ENCODE measurements around the gene TMCO1. TPM values are rescaled to one million over a fixed set of nuclear protein-coding genes. Genes with fewer than 3 reads are reported as not detected.
"Not testable (repeated sequence)": the region's sequence is repeated elsewhere in the genome, so short reads cannot be mapped to it uniquely, and the experiment has no call there.

TMCO1 gene
- total RNA-seq, 1 experiment from 2014 or later: 116 TPM

- Histone ChIP-seq H3K4me3 (ENCODE audit: low read depth, low read length, poor library complexity, severe bottlenecking) (no peak overlapping the region), H3K9me3 (ENCODE audit: low read depth, low read length, poor library complexity, severe bottlenecking) (no peaks in the 10 kb centered on the region), H3K27ac (ENCODE audit: low read depth, low read length, poor library complexity, severe bottlenecking) (no peak overlapping the region), H3K4me1 (ENCODE audit: insufficient read depth, low read length, poor library complexity, severe bottlenecking) (no peaks in the 10 kb centered on the region), H3K27me3 (replicated peaks; ENCODE audit: insufficient read depth, low read depth, low read length, poor library complexity) (no peaks in the 10 kb centered on the region), H3K36me3 (ENCODE audit: insufficient read depth, low read length, poor library complexity, severe bottlenecking) (peaks cover 17% of the 10 kb centered on the region)
- intact Hi-C loops (cut with micrococcal nuclease; ENCODE audit: unreplicated experiment): no loop called here
- no peak for TF ChIP-seq CTCF (conservative IDR thresholded peaks at IDR 0.05; ENCODE audit: low read depth, low read length)
- no peak for TF ChIP-seq EZH2 (IDR thresholded peaks at IDR 0.05; ENCODE audit: borderline replicate concordance, low read depth, low read length, poor library complexity, severe bottlenecking)
- no peak for DNase-seq (ENCODE audit: low spot score)
- ChIA-PET CTCF (no interaction called here), POLR2A (ENCODE audit: low non-redundant PET) (no interaction called here)
- no TSS peak for BruUV-seq (replicated peaks)
These were observed 14.7 kb downstream of the TMCO1 start for GRCh38 chr1:165753934-165754333.

GRCh38 chr1:165748550-165748949 lies 20.1 kb downstream of the TMCO1 start:
- ChIA-PET CTCF (no interaction called here), POLR2A (ENCODE audit: low non-redundant PET) (no interaction called here)
- TF ChIP-seq CTCF (conservative IDR thresholded peaks at IDR 0.05; ENCODE audit: low read depth, low read length): no peak
- Histone ChIP-seq H3K27ac (ENCODE audit: low read depth, low read length, poor library complexity, severe bottlenecking) (no peak overlapping the region), H3K4me3 (ENCODE audit: low read depth, low read length, poor library complexity, severe bottlenecking) (no peak overlapping the region), H3K36me3 (ENCODE audit: insufficient read depth, low read length, poor library complexity, severe bottlenecking) (peaks cover 9% of the 10 kb centered on the region), H3K4me1 (ENCODE audit: insufficient read depth, low read length, poor library complexity, severe bottlenecking) (no peaks in the 10 kb centered on the region), H3K27me3 (replicated peaks; ENCODE audit: insufficient read depth, low read depth, low read length, poor library complexity) (no peaks in the 10 kb centered on the region), H3K9me3 (ENCODE audit: low read depth, low read length, poor library complexity, severe bottlenecking) (no peaks in the 10 kb centered on the region)
- BruUV-seq (replicated peaks): no TSS peak
- intact Hi-C loops (cut with micrococcal nuclease; ENCODE audit: unreplicated experiment): no loop called here
- DNase-seq (ENCODE audit: low spot score): no peak

- intact Hi-C loops (cut with micrococcal nuclease; ENCODE audit: unreplicated experiment): no loop called here
- CTCF ChIA-PET: no interaction called here
- TF ChIP-seq EZH2 (IDR thresholded peaks at IDR 0.05; ENCODE audit: borderline replicate concordance, low read depth, low read length, poor library complexity, severe bottlenecking): no peak
- TF ChIP-seq CTCF (conservative IDR thresholded peaks at IDR 0.05; ENCODE audit: low read depth, low read length): no peak
These were observed 20.8 kb downstream of the TMCO1 start for GRCh38 chr1:165747632-165748447.

DNA sequence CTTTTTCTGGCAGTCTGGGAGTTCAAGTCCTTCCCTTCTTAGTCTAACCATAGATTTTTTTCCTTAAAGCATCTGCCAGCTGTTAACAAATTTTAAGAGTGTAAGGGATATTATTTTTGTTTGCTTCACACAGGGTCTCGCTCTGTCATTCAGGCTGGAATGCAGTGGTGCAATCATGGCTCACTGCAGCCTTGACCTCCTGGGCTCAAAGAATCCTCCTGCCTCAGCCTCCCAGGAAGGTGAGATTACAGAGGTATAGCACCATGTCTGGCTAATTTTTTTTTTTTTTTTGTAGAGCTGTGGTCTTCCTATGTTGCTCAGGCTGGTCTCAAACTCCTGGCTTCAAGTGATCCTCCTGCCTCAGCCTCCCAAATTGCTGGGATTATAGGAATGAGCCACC lies 23.8 kb downstream of the TMCO1 start:
- intact Hi-C loops (cut with micrococcal nuclease; ENCODE audit: unreplicated experiment); CTCF ChIA-PET; DNase-seq (ENCODE audit: low spot score); H3K4me1 ChIP-seq (ENCODE audit: insufficient read depth, low read length, poor library complexity, severe bottlenecking); H3K27me3 ChIP-seq (replicated peaks; ENCODE audit: insufficient read depth, low read depth, low read length, poor library complexity); H3K4me3 ChIP-seq (ENCODE audit: low read depth, low read length, poor library complexity, severe bottlenecking); BruUV-seq (replicated peaks); POLR2A ChIA-PET (ENCODE audit: low non-redundant PET); H3K9me3 ChIP-seq (ENCODE audit: low read depth, low read length, poor library complexity, severe bottlenecking); H3K27ac ChIP-seq (ENCODE audit: low read depth, low read length, poor library complexity, severe bottlenecking): not testable (repeated sequence)
- H3K36me3 ChIP-seq (ENCODE audit: insufficient read depth, low read length, poor library complexity, severe bottlenecking): peaks cover 32% of the 10 kb centered on the region

More at GRCh38 chr1:165747632-165748447, 20.8 kb downstream of the TMCO1 start:
- Histone ChIP-seq H3K4me3 (ENCODE audit: low read depth, low read length, poor library complexity, severe bottlenecking) (no peak overlapping the region), H3K27ac (ENCODE audit: low read depth, low read length, poor library complexity, severe bottlenecking) (no peak overlapping the region), H3K4me1 (ENCODE audit: insufficient read depth, low read length, poor library complexity, severe bottlenecking) (no peaks in the 10 kb centered on the region), H3K27me3 (replicated peaks; ENCODE audit: insufficient read depth, low read depth, low read length, poor library complexity) (no peaks in the 10 kb centered on the region), H3K9me3 (ENCODE audit: low read depth, low read length, poor library complexity, severe bottlenecking) (no peaks in the 10 kb centered on the region), H3K36me3 (ENCODE audit: insufficient read depth, low read length, poor library complexity, severe bottlenecking) (peaks cover 7% of the 10 kb centered on the region)
- no peak for DNase-seq (ENCODE audit: low spot score)
- POLR2A ChIA-PET (ENCODE audit: low non-redundant PET): no interaction called here
- BruUV-seq (replicated peaks): no TSS peak

All from A673 (cell line).